ENCODE measurements around the gene CWC22.

GRCh38 chr2:179987916-179988315 is 19.2 kb downstream of the CWC22 start:
- TF ChIP-seq CTCF (IDR thresholded peaks at IDR 0.05; ENCODE audit: poor library complexity) (no peak), EZH2 (IDR thresholded peaks at IDR 0.05; ENCODE audit: borderline replicate concordance) (no peak)
